ENCODE results near the gene ACOT8.

ACOT8 gene

DNA sequence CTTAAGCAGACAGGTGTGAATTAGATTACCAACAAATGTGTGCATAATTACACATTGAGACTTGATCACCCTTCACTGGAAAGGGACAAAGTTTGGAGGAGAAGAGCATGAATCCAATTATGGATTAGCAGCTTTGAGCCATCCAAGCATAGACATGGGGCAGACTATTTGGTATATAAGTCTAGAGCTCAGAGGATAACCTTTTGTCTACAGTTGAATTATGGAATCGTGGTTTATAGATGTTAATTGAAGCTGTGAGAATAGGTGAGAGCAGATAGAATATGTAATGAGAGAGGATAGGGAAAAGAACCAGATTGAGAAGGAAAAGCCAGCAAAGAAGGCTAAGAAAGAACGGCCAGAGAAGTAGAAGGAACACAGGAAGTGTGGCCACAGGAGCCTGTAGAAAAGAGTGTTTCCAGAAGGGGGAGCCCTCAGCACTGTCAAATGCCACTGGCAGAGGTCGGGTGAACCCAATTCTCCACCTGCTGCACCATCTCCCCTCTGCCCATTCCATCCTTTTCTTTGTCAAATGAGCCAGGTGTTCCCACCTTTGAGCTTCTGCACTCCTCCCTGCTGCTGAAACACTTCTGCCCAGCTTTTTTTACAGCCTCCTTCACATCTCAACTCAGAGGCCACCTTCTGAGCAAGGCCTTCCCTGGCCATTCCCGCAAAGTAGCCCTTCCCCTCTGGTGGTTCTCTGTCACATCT lies 58.1 kb downstream of the ACOT8 start:
- in situ Hi-C loops (cut with MboI; ENCODE audit: low sequenced_read_pairs): loop anchor here (25.0 kb wide), 1 partner anchor 563 kb away; no protein-coding TSS in a partner anchor

DNA sequence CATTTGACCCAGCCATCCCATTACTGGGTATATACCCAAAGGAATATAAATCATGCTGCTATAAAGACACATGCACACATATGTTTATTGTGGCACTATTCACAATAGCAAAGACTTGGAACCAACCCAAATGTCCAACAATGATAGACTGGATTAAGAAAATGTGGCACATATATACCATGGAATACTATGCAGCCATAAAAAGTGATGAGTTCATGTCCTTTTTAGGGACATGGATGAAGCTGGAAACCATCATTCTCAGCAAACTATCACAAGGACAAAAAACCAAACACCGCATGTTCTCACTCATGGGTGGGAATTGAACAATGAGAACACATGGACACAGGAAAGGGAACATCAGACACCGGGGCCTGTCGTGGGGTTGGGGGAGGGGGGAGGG lies 59.2 kb downstream of the ACOT8 start:
- in situ Hi-C loops (cut with MboI; ENCODE audit: low sequenced_read_pairs): loop anchor here (25.0 kb wide), 1 partner anchor 564 kb away; no protein-coding TSS in a partner anchor

DNA sequence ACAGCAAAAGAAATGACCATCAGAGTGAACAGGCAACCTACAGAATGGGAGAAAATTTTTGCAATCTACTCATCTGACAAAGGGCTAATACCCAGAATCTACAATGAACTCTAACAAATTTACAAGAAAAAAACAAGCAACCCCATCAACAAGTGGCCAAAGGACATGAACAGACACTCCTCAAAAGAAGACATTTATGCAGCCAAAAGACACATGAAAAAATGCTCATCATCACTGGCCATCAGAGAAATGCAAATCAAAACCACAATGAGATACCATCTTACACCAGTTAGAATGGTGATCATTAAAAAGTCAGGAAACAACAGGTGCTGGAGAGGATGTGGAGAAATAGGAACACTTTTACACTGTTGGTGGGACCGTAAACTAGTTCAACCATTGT lies 59.7 kb downstream of the ACOT8 start:
- in situ Hi-C loops (cut with MboI; ENCODE audit: low sequenced_read_pairs): loop anchor here (25.0 kb wide), 1 partner anchor 565 kb away; no protein-coding TSS in a partner anchor

DNA sequence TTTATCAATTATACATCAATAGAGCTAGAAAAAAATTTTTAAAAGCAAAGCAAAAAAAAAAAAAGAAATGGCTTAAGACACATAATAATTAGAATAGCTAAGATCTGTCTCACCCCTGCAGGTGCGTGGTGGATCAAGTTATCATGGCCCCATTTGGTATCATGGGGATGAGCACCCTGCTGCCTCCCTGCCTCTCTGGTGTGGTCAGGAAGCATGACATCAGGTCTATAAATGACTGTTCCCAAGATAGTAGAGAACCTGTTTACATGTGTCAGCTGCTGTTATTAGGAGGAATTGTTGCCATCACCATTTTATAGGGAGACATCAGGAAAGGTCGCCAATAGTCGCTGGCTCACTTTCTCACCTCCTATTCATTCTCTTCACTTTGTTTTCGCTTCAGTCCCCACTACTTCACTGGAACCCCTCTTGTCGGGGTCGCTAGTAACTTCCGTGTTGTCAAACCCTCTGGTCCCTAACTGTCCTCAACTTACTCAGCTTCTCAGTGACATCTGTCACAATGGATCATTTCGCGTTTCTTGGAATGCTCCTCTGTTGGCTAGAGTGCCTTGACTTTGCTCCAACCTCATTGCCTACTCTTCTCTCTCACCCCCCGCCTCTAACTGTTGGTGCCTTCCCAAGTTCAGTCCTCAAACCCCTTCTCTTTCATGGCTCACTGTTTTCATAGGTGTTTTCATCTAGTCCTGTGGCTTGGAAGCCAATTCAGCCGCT lies 60.7 kb downstream of the ACOT8 start:
- in situ Hi-C loops (cut with MboI; ENCODE audit: low sequenced_read_pairs): loop anchor here (25.0 kb wide), 1 partner anchor 566 kb away; no protein-coding TSS in a partner anchor

DNA sequence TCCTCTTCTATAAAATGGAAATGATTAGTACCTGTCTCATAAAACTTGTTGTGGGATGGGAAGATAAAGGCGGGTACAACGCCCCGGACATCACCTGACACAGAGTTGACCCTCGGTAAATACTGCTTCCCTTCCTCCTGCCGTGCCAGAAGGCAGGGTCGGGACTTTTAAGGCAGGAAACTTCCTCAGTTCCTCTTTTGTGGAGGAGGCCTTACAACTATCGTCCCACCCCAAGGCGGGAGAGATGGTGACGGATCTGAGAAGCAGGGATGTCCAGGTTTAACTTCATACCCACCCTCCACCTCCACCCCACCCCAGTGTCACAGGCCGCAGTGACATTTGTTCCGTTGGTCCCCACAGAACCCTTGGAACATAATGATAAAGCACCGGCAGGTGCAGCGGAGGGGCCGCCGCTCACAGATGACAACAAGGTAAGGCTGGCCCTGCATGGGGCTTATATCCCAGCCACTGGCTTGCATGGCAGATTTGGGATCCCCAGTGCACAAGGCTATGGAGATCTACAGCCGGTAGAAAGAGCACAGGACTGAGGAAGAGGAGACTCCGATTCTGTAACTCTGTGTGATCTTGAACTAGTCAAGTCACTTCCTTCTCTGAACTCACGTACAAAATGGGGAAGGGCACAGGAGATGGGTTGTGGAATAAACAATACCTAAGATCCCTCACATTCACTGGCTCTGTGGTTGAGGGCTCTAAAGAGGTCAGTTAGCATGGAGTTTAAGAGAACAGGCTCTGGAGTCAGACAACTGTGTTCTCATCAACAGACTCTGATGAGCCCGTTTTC lies 64.7 kb downstream of the ACOT8 start:
- in situ Hi-C loops (cut with MboI; ENCODE audit: low sequenced_read_pairs): loop anchor here (25.0 kb wide), 1 partner anchor 570 kb away; no protein-coding TSS in a partner anchor

All from HL-60/S4 treated with retinoic acid at 250 ng/mL for 4 days and 3 days (cell line).